Measurements from ENCODE around the gene GINS2. TPM values are rescaled to one million over a fixed set of nuclear protein-coding genes. Genes with fewer than 3 reads are reported as not detected.

GINS2 gene
- total and polyA plus RNA-seq, 2 donors (not counting 3 experiments of a cell fraction or from before 2014, with no cell fraction given), result 10.4 to 24.1 TPM

DNA sequence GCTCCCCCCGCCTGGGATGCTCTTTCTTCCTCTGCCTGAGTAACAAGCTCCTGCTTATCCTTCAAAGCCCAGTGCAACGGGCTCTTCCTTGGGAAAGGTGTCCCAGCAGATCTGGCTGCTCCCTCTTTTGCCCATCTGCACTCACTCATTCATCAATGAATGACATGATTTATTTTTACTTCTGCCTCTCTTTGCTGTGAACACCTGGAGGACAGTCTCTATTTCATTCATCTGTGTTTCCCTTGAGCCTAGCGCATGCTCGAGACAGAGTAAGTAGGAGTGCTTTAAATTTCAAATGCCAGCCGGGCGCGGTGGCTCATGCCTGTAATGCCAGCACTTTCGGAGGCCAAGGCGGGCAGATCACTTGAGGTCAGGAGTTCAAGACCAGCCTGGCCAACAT is 22.0 kb upstream of the GINS2 start:
- ChIA-PET POLR2A (no interaction called here), CTCF (interaction anchor here (1.7 kb wide), 1 partner anchor 11 kb away, joined by 5 read pairs; no protein-coding TSS in a partner anchor)
- dilution Hi-C loops (cut with MboI; ENCODE audit: extremely low pct_ligation_motif_present, low sequenced_read_pairs) (no loop called here), intact Hi-C loops (cut with micrococcal nuclease) (no loop called here)
- Histone ChIP-seq H3K9ac (replicated peaks; ENCODE audit: extremely low read depth, insufficient read depth, low read length) (no peak overlapping the region), H3K9me3 (replicated peaks; ENCODE audit: control insufficient read depth, insufficient read depth, low read length) (no peaks in the 10 kb centered on the region), H3K79me2 (ENCODE audit: control insufficient read depth, insufficient read depth, low read length) (no peaks in the 10 kb centered on the region), H2AFZ (ENCODE audit: low read depth, low read length) (no peak overlapping the region), H3K36me3 (ENCODE audit: control insufficient read depth in 2 of 2, extremely low read depth in 1 of 2, insufficient read depth in 2 of 2, low read length in 2 of 2) (no peaks in the 10 kb centered on the region), H3K27ac (ENCODE audit: insufficient read depth, low read depth, low read length) (no peak overlapping the region), H3K27me3 (ENCODE audit: control insufficient read depth in 2 of 2, insufficient read depth in 2 of 2, low read length in 2 of 2) (no peaks in the 10 kb centered on the region), H3K4me3 (replicated peaks in 1 of 3; ENCODE audit: insufficient read depth in 1 of 3, low read depth in 1 of 3, low read length in 3 of 3) (no peak overlapping the region), H4K20me1 (replicated peaks; ENCODE audit: control insufficient read depth, extremely low read depth, insufficient read depth, low read length) (no peaks in the 10 kb centered on the region), H3K4me2 (ENCODE audit: insufficient read depth, low read length) (no peak overlapping the region), H3K4me1 (ENCODE audit: control insufficient read depth, extremely low read depth, insufficient read depth, low read length) (peaks cover 7% of the 10 kb centered on the region), H3K9me1 (replicated peaks; ENCODE audit: control insufficient read depth, extremely low read depth, insufficient read depth, low read length) (no peaks in the 10 kb centered on the region)
- DNase-seq (ENCODE audit: low read depth, low spot score) (no peak), FAIRE-seq (no peak)
- no TSS peak for BruUV-seq (replicated peaks)
- TF ChIP-seq MYC (IDR thresholded peaks at IDR 0.05; ENCODE audit: low read depth, low read length) (no peak), POLR2AphosphoS5 (IDR thresholded peaks at IDR 0.05; ENCODE audit: insufficient read depth, low read depth, low read length) (no peak), FOS (IDR thresholded peaks at IDR 0.05; ENCODE audit: borderline replicate concordance, insufficient read depth, low read length) (no peak), GATA2 (IDR thresholded peaks at IDR 0.05; ENCODE audit: insufficient read depth, insufficient read length, low read depth, low read length) (no peak), EZH2 (IDR thresholded peaks at IDR 0.05; ENCODE audit: borderline replicate concordance, low read depth, low read length, severe bottlenecking) (no peak), POLR2A (IDR thresholded peaks at IDR 0.05; ENCODE audit: low read depth, low read length) (no peak), JUN (IDR thresholded peaks at IDR 0.05; ENCODE audit: borderline replicate concordance, insufficient read depth, insufficient read length, low read depth) (no peak)
- TF ChIP-seq, protein P1, sequence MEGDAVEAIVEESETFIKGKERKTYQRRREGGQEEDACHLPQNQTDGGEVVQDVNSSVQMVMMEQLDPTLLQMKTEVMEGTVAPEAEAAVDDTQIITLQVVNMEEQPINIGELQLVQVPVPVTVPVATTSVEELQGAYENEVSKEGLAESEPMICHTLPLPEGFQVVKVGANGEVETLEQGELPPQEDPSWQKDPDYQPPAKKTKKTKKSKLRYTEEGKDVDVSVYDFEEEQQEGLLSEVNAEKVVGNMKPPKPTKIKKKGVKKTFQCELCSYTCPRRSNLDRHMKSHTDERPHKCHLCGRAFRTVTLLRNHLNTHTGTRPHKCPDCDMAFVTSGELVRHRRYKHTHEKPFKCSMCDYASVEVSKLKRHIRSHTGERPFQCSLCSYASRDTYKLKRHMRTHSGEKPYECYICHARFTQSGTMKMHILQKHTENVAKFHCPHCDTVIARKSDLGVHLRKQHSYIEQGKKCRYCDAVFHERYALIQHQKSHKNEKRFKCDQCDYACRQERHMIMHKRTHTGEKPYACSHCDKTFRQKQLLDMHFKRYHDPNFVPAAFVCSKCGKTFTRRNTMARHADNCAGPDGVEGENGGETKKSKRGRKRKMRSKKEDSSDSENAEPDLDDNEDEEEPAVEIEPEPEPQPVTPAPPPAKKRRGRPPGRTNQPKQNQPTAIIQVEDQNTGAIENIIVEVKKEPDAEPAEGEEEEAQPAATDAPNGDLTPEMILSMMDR (IDR thresholded peaks at IDR 0.05; ENCODE audit: extremely low read depth in 1 of 2, insufficient read depth in 1 of 2, low read depth in 1 of 2, low read length in 2 of 2), result no peak
- TF ChIP-seq, protein P2, sequence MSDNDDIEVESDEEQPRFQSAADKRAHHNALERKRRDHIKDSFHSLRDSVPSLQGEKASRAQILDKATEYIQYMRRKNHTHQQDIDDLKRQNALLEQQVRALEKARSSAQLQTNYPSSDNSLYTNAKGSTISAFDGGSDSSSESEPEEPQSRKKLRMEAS (IDR thresholded peaks at IDR 0.05; ENCODE audit: insufficient read depth, insufficient read length), result no peak

Data from endothelial cell of umbilical vein (primary cell).